ENCODE measurements around the gene PGAP1. TPM values are rescaled to one million over a fixed set of nuclear protein-coding genes. Genes with fewer than 3 reads are reported as not detected.

Gene PGAP1
- total RNA-seq, 4 donors from 2014 or later, result 8.0 to 13.3 (median 12.7) TPM

- Histone ChIP-seq H3K36me3 (no peaks in the 10 kb centered on the region), H3K4me1 (no peaks in the 10 kb centered on the region), H3K9me3 (peaks cover 0 to 4% (median 0%) of the 10 kb centered on the region in 4 donors), H3K27me3 (no peaks in the 10 kb centered on the region), H3K27ac (no peak within 1 kb of the TSS), H3K4me3 (no peak within 1 kb of the TSS)
- no peak for DNase-seq (ENCODE audit: low spot score in 2 of 2)
- WGBS, 2 donors, result 91 to 94% methylated on average over 1 of the region's 1 CpG
- TF ChIP-seq CTCF (IDR thresholded peaks at IDR 0.05), result no peak
- TF ChIP-seq POLR2A (IDR thresholded peaks at IDR 0.05), result no peak
- no peak for TF ChIP-seq EP300 (IDR thresholded peaks at IDR 0.05)
Observed at GRCh38 chr2:196809260-196809659, 117.2 kb downstream of the PGAP1 start, which contains the start of gene C2orf66. C2orf66 (minus strand) TSS chr2:196809355; CDS start chr2:196809336, 19 bp downstream.

GRCh38 chr2:196808083-196808665, 118.3 kb downstream of the PGAP1 start:
- no peaks in the 10 kb centered on the region for H3K36me3 ChIP-seq
- TF ChIP-seq CTCF (IDR thresholded peaks at IDR 0.05) (no peak), POLR2A (IDR thresholded peaks at IDR 0.05) (no peak), EP300 (IDR thresholded peaks at IDR 0.05) (no peak)
- no peaks in the 10 kb centered on the region for H3K9me3 ChIP-seq
- H3K27me3 ChIP-seq, result no peaks in the 10 kb centered on the region
- H3K4me1 ChIP-seq, result no peaks in the 10 kb centered on the region
- no peak overlapping the region for H3K4me3 ChIP-seq
- H3K27ac ChIP-seq, result no peak overlapping the region
- no peak for DNase-seq (ENCODE audit: low spot score in 2 of 2)
- 52 to 61% methylated on average over 2 of the region's 2 CpGs for WGBS, 2 donors

- WGBS, 2 donors, result 57 to 73% methylated on average over 1 of the region's 1 CpG
- H3K4me3 ChIP-seq, result no peak overlapping the region
- no peaks in the 10 kb centered on the region for H3K9me3 ChIP-seq
- H3K36me3 ChIP-seq, result no peaks in the 10 kb centered on the region
- no peak overlapping the region for H3K27ac ChIP-seq
- H3K27me3 ChIP-seq, result no peaks in the 10 kb centered on the region
- no peak for DNase-seq (ENCODE audit: low spot score in 2 of 2)
- TF ChIP-seq EP300 (IDR thresholded peaks at IDR 0.05) (no peak), POLR2A (IDR thresholded peaks at IDR 0.05) (no peak), CTCF (IDR thresholded peaks at IDR 0.05) (no peak)
- H3K4me1 ChIP-seq, result peaks cover 0 to 6% (median 0%) of the 10 kb centered on the region in 4 donors
Observed at GRCh38 chr2:196804381-196804780, 122.1 kb downstream of the PGAP1 start.

- 70 to 72% methylated on average over 2 of the region's 2 CpGs for WGBS, 2 donors
- TF ChIP-seq EP300 (IDR thresholded peaks at IDR 0.05) (no peak), POLR2A (IDR thresholded peaks at IDR 0.05) (no peak), CTCF (IDR thresholded peaks at IDR 0.05) (no peak)
- Histone ChIP-seq H3K9me3 (no peaks in the 10 kb centered on the region), H3K4me3 (no peak overlapping the region), H3K36me3 (no peaks in the 10 kb centered on the region), H3K27me3 (no peaks in the 10 kb centered on the region), H3K27ac (no peak overlapping the region), H3K4me1 (peaks cover 3 to 22% (median 12%) of the 10 kb centered on the region in 4 donors)
- DNase-seq (ENCODE audit: low spot score in 2 of 2), result no peak
Observed at GRCh38 chr2:196802401-196802800, 124.1 kb downstream of the PGAP1 start.

- TF ChIP-seq POLR2A (IDR thresholded peaks at IDR 0.05), result no peak
- no peak for TF ChIP-seq EP300 (IDR thresholded peaks at IDR 0.05)
- TF ChIP-seq CTCF (IDR thresholded peaks at IDR 0.05), result no peak
- 12 to 22% methylated on average over 2 of the region's 2 CpGs for WGBS, 2 donors
- Histone ChIP-seq H3K4me3 (no peak overlapping the region), H3K27ac (no peak overlapping the region), H3K4me1 (peaks cover 3 to 28% (median 13%) of the 10 kb centered on the region in 4 donors), H3K36me3 (peaks cover 0 to 5% (median 0%) of the 10 kb centered on the region in 3 donors), H3K27me3 (no peaks in the 10 kb centered on the region), H3K9me3 (no peaks in the 10 kb centered on the region)
- DNase-seq (ENCODE audit: low spot score in 2 of 2), result no peak
Observed at GRCh38 chr2:196801674-196802261, 124.7 kb downstream of the PGAP1 start.

All from tibial nerve (tissue), 4 donors.